Activated T-cell treated with anti-CD3 and anti-CD28 coated beads, Interleukin-2, amount 50 U/mL, for 1 hour (primary cell): ENCODE results near the gene ATXN3L.
"Not testable (repeated sequence)": the region's sequence is repeated elsewhere in the genome, so short reads cannot be mapped to it uniquely, and the experiment has no call there.

Experiments
- DNase-seq: peaks from one replicate; pipeline ENCODE4 v3.0.0-alpha.2; 2020

Gene ATXN3L

GRCh38 chrX:13304052-13304451 lies 15.8 kb downstream of the ATXN3L start:
- no peak for DNase-seq

GRCh38 chrX:13303248-13303647 lies 16.6 kb downstream of the ATXN3L start:
- DNase-seq: not testable (repeated sequence)

DNA sequence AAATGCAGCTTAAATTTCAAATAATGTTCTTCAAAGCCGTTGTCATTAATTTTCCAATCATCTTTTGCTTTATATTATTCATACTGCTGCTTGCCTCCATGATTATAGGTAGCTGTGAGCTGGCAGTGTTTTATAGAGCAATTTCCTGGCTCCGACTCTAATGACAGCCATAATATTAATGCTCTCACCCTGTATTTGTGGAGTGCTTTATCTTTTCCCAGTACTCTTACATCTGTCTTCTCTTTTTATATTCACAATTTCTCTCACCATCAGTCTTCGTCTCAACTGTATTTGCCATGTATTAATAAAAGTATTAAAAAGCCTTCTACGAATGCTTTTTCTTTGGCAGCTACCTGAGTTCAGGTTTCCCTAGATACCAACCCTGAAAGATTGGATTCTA lies 21.0 kb downstream of the ATXN3L start:
- DNase-seq: no peak

DNA sequence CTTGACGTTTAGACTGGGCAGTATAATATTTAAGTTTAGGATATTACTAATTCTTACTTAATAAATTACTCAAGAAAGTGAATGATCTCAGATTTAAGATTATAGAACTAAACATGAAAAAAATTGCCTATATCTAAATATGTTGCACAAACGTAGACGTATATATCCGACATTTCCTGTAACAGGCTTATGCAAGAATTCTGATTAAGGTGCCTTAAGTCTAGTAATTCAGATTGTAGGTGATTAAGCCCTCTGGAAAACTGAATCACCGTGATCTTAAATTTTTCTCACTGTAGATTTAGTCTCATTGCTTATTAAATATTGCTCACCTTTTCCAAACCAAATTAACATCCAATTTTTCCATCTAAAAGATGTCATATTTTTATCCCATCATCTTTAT lies 24.0 kb downstream of the ATXN3L start:
- DNase-seq: no peak

DNA sequence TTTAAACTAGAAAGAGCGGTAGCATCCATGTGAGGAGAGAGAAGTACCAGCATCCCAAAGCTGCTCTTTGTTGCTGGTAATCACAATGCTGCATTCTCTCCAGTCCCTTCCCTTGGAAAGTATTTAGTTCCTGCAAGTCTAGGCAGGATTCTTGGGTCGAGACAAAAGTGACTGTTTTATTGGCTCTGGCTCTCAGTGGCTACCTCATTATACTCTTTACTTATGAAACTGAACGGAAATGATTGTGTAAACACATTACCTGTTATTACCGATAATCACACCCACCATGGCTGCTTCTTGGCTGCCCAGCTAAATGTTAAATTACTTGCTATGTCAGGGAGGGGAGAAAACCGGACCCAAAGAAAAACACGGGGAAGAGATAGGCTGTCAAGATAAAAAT lies 26.2 kb downstream of the ATXN3L start:
- no peak for DNase-seq

- no peak for DNase-seq
Observed at GRCh38 chrX:13290891-13291614, 28.8 kb downstream of the ATXN3L start.

GRCh38 chrX:13288671-13289070 lies 31.2 kb downstream of the ATXN3L start:
- no peak for DNase-seq

GRCh38 chrX:13287816-13288215 lies 32.0 kb downstream of the ATXN3L start:
- no peak for DNase-seq

GRCh38 chrX:13285693-13286092 lies 34.2 kb downstream of the ATXN3L start:
- no peak for DNase-seq

DNA sequence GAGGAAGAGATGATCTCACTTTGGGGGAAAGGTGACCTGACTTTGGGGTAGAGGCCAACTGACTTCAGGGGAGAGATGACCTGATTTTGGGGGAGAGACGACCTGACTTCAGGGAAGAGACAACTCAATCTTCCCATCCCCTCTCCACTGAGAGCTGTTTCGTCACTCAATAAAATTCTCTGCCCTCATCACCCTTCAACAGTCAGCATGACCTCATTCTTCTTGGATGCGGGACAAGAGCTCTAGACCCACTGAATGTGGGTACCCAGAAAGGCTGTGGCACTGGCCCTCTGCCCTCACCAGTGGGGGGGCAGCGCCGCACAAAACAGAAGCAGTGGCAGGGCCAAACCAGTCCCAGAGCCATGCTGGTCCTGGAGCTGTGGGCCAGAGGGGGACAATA lies 34.6 kb downstream of the ATXN3L start:
- DNase-seq: no peak

DNA sequence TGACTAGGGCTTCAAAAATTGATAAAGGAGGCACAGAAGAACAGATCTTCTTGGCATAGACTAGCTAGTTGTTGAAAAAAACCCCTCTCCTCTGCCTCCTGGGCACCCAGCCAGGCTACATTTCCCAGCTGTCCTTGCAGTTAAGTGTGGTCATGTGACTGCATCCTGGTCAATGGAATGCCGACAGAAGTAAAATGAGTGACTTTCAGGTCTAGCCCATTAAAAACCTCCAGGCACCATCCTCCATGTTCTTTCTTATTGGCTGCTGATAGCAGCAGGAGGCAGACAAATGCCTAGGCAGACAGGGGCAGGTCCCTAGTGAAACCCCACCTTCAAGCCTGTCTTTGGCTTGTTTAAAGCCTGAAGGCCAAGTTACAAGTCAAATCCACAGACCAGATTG lies 35.3 kb downstream of the ATXN3L start:
- DNase-seq: no peak

GRCh38 chrX:13283950-13284546 lies 35.8 kb downstream of the ATXN3L start:
- no peak for DNase-seq

DNA sequence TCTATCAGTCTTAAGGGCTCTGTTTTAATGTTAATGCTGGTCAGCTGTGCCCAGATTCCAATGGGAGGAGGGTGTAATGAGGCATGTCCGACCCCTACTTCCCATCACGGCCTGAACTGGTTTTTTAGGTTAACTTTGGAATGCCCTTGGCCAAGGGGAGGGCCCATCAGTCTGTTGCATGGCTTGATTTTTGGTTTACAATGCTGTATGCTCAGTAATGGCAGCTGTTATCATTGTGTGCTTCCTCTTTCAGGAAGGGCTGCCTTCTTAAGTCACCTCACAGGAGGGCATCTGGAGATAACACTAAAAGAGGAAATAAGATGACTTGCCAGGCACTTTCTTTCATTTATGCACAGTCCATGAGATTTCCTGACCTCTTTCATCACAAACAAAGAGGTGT lies 36.3 kb downstream of the ATXN3L start:
- no peak for DNase-seq

GRCh38 chrX:13281289-13281688 lies 38.6 kb downstream of the ATXN3L start:
- no peak for DNase-seq

DNA sequence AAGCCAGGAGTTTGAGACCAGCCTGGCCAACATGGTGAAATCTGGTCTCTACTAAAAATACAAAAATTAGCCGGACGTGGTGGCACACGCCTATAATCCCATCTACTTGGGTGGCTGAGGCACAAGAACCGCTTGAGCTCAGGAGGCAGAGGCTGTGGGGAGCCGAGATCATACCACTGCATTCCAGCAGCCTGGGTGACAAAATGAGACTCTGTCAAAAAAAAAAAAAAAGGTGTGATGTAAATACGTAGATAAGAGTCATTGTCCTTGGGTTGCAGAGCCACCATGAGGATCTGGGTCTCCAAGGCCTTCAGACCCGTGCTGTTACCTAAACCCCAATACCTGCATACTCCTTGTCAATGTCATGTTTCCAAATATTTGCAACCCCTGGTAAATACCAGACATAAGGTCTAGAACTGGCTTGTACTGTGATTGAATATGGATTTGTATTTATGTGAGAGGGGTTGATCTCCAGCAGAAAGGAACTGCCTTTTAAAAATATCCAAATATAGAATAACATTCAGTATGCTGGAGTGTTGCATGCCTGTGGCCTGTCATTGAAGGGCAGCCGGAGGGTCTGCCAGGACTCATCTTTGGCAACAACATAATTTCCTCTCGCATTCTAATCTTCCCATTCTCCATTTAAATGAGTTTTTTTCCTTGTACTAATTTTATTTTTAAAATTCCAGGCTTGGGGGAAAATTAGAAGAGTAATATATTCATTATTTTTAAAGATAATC lies 40.4 kb downstream of the ATXN3L start:
- no peak for DNase-seq

- no peak for DNase-seq
Observed at GRCh38 chrX:13277539-13277938, 42.3 kb downstream of the ATXN3L start.

DNA sequence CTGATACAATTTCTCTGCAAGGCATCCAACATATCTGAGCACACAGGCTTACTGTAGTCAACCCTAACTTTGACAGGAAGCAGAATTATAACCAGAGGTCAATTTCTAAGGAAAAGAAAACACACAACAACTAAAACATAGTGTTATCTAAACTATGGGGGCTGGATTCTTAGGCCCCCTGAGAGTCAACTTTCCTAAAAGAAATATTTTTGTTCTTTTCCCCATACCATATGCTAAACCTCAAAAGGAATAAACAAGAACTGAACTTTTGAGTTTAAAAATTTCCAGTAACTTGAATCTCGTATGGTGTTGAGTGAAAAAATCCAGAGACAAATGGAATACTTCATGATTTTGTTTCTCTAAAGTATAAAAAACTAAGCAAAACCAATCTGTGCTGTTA lies 42.9 kb downstream of the ATXN3L start:
- no peak for DNase-seq

DNA sequence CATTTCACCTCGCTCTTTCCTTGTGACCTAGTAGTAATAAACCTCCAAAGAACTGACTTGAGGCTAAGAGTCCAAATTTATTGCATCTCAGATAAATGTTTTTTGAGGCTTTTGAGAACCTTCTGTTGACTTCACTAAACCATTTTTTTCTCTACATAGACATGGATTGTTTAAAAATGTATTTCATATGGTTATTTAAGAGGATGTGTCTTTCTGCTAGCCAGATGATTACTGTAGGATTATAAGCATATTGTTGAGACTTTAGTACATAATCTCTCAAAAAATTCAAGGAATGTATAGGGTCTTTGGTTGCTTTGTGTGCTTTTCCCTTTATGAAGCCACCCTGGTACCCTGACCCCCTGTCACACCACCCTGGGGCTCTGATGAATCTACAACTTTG lies 44.8 kb downstream of the ATXN3L start:
- no peak for DNase-seq

- DNase-seq: no peak
Observed at GRCh38 chrX:13272426-13272825, 47.4 kb downstream of the ATXN3L start.

- DNase-seq: no peak
Observed at GRCh38 chrX:13271511-13271910, 48.3 kb downstream of the ATXN3L start.

DNA sequence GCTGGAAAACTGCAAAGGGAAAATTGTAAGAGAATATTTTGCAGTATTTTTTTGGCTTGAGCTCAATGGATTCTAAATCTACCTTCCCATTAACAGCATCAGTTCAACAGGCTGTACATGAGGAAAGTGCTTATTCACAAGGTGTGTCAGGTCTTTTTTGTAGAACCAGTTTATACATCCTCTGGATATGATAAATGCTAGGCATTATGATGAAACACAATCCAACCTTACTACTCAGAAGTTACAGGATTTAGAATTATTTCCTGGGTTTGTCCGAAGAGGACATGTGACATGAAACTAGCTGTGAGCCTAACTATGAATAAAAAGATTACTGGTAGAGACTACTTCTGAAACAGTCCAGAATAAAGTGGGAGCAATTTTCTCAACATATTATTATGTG lies 49.5 kb downstream of the ATXN3L start:
- DNase-seq: no peak

- no peak for DNase-seq
Observed at GRCh38 chrX:13268874-13269273, 51.0 kb downstream of the ATXN3L start.
